H1 (cell line): ENCODE results near the gene TM4SF20. TPM values are rescaled to one million over a fixed set of nuclear protein-coding genes. Genes with fewer than 3 reads are reported as not detected.

Source experiments
- BACH1 ChIP-seq: IDR thresholded peaks from 2 replicates; pipeline ENCODE4 v1.6.1; 2012; ENCODE audit warnings: low read length, improper control_type of control experiment
- CBX8 ChIP-seq: fragments of 300-800, 300-1000 bp; sonication (generic); IDR thresholded peaks from 2 replicates; pipeline ENCODE4 v1.7.1; 2016; ENCODE audit warnings: low read depth, low read length, borderline replicate concordance
- polyA plus RNA-seq, 7 experiments: library from polyadenylated mRNA; depleted of rRNA in 3 of 7; stranded (reverse) in 5 of 7; unstranded in 2 of 7; fragments of >200 nt in 5 of 7; fragments of 200-250 nt in 2 of 7; gene quantifications; 1 replicate in 5 of 7; 2 replicates in 1 of 7; 4 replicates in 1 of 7; pipeline versions ENCODE4 v1.2.1 to v1.2.3, GENCODE V29; 2011 to 2013; ENCODE audit warnings: missing spikeins in 2 of 7, mixed read lengths in 2 of 7
- total RNA-seq: library from RNA; stranded (reverse); fragmentation: NEBNext Ultra II Directional; extraction: Animal tissue kit (Norgen Biotek cat#: 25700); gene quantifications from 2 replicates; pipeline ENCODE4 v1.2.1, GENCODE V29; 2021
- TF ChIP-seq, protein P1 (sequence below): fragments of 300-600 bp; sonication (generic); IDR thresholded peaks from 2 replicates; pipeline ENCODE4 v1.7.1; 2012; ENCODE audit warnings: low read length, moderate library complexity, mild to moderate bottlenecking, inconsistent platforms; ENCODE audit not compliant: insufficient replicate concordance

TM4SF20 gene
- total and polyA plus RNA-seq, 2 of the 8 experiments (the other 6 are each of a cell fraction or from before 2014, with no cell fraction given) = not detected

DNA sequence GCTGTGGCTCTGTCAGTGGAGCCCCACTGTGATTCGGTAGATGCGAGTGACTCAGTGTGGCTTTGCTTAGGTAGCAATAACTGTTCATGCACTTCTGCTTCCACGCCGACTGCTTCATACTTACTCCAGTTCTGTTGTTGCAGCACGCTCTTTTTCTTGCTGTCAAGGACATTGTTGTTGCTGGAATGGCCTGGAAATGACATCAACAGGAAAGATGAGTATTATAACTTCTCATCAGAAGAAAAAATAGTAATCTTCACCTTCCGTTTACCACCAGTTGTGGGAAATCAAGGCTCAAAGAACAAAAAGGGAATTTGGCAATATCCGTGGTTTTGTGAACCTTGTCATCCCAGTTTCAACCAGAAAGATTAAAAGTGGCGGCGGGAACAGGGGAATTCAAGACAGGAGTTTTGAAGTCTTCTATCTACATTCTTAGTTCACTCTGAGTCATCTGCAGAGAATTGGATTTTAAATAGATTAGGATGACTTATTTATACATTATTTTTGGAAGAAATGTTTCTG is 8.3 kb downstream of the TM4SF20 start (continued):
- TF ChIP-seq, protein P1, sequence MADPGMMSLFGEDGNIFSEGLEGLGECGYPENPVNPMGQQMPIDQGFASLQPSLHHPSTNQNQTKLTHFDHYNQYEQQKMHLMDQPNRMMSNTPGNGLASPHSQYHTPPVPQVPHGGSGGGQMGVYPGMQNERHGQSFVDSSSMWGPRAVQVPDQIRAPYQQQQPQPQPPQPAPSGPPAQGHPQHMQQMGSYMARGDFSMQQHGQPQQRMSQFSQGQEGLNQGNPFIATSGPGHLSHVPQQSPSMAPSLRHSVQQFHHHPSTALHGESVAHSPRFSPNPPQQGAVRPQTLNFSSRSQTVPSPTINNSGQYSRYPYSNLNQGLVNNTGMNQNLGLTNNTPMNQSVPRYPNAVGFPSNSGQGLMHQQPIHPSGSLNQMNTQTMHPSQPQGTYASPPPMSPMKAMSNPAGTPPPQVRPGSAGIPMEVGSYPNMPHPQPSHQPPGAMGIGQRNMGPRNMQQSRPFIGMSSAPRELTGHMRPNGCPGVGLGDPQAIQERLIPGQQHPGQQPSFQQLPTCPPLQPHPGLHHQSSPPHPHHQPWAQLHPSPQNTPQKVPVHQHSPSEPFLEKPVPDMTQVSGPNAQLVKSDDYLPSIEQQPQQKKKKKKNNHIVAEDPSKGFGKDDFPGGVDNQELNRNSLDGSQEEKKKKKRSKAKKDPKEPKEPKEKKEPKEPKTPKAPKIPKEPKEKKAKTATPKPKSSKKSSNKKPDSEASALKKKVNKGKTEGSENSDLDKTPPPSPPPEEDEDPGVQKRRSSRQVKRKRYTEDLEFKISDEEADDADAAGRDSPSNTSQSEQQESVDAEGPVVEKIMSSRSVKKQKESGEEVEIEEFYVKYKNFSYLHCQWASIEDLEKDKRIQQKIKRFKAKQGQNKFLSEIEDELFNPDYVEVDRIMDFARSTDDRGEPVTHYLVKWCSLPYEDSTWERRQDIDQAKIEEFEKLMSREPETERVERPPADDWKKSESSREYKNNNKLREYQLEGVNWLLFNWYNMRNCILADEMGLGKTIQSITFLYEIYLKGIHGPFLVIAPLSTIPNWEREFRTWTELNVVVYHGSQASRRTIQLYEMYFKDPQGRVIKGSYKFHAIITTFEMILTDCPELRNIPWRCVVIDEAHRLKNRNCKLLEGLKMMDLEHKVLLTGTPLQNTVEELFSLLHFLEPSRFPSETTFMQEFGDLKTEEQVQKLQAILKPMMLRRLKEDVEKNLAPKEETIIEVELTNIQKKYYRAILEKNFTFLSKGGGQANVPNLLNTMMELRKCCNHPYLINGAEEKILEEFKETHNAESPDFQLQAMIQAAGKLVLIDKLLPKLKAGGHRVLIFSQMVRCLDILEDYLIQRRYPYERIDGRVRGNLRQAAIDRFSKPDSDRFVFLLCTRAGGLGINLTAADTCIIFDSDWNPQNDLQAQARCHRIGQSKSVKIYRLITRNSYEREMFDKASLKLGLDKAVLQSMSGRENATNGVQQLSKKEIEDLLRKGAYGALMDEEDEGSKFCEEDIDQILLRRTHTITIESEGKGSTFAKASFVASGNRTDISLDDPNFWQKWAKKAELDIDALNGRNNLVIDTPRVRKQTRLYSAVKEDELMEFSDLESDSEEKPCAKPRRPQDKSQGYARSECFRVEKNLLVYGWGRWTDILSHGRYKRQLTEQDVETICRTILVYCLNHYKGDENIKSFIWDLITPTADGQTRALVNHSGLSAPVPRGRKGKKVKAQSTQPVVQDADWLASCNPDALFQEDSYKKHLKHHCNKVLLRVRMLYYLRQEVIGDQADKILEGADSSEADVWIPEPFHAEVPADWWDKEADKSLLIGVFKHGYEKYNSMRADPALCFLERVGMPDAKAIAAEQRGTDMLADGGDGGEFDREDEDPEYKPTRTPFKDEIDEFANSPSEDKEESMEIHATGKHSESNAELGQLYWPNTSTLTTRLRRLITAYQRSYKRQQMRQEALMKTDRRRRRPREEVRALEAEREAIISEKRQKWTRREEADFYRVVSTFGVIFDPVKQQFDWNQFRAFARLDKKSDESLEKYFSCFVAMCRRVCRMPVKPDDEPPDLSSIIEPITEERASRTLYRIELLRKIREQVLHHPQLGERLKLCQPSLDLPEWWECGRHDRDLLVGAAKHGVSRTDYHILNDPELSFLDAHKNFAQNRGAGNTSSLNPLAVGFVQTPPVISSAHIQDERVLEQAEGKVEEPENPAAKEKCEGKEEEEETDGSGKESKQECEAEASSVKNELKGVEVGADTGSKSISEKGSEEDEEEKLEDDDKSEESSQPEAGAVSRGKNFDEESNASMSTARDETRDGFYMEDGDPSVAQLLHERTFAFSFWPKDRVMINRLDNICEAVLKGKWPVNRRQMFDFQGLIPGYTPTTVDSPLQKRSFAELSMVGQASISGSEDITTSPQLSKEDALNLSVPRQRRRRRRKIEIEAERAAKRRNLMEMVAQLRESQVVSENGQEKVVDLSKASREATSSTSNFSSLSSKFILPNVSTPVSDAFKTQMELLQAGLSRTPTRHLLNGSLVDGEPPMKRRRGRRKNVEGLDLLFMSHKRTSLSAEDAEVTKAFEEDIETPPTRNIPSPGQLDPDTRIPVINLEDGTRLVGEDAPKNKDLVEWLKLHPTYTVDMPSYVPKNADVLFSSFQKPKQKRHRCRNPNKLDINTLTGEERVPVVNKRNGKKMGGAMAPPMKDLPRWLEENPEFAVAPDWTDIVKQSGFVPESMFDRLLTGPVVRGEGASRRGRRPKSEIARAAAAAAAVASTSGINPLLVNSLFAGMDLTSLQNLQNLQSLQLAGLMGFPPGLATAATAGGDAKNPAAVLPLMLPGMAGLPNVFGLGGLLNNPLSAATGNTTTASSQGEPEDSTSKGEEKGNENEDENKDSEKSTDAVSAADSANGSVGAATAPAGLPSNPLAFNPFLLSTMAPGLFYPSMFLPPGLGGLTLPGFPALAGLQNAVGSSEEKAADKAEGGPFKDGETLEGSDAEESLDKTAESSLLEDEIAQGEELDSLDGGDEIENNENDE = no peak
- no peak for TF ChIP-seq CBX8
- TF ChIP-seq BACH1 = no peak
